Measurements from ENCODE around the gene PLEKHH3. TPM values are rescaled to one million over a fixed set of nuclear protein-coding genes. Genes with fewer than 3 reads are reported as not detected.
"Not testable (repeated sequence)": the region's sequence is repeated elsewhere in the genome, so short reads cannot be mapped to it uniquely, and the experiment has no call there.

Gene PLEKHH3
- total RNA-seq, 1 donor from 2014 or later = 11.3 TPM

DNA sequence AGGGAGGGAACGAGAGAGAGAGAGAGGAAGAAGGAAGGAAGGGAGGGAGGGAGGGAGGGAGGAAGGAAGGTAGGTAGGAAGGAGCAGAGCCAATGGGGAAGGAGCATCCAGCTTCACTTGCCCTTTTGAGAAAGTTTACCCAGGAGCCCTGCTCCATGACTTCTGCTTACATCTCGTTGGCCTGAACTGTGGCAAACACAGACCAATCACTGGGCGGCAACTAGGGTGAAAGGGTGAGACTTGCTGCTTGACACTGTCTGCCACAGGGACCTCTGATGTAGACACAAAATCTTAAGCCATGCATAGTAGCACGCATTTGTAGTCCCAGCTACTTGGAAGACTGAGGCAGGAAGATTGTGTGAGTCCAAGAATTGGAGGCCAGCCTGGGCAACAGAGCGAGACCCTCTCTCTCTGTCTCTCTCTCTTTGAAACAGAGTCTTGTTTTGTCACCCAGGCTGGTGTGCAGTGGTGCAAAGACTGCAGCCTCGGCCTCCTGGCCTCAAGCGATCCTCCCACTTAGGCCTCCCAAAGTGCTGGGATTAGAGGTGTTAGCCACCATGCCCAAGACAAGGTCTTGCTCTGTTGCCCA is 37.2 kb downstream of the PLEKHH3 start:
- DNase-seq (ENCODE audit: low spot score) = no peak

DNA sequence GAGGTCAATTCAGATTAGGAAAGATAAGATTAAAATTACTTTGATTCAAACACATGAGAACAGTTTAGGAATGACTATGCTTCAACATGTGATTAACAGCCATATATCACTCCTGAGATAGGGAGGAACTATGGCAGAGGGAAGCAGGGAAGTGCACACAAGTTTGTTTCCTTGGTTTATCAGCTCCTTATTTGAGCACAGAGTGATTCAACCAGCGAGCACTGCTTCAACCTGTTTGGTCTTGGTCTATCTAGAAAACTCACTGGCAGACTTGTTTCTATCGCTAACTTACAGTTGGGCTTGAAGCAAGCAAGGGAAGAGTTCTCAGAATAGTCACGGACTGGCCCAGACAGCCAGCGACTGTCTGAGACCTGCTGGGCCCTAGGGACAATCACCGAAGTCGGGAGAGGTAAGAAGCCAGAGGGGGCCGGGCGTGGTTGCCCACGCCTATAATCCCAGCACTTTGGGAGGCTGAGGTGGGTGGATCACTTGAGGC is 43.8 kb downstream of the PLEKHH3 start:
- DNase-seq (ENCODE audit: low spot score) = no peak

DNA sequence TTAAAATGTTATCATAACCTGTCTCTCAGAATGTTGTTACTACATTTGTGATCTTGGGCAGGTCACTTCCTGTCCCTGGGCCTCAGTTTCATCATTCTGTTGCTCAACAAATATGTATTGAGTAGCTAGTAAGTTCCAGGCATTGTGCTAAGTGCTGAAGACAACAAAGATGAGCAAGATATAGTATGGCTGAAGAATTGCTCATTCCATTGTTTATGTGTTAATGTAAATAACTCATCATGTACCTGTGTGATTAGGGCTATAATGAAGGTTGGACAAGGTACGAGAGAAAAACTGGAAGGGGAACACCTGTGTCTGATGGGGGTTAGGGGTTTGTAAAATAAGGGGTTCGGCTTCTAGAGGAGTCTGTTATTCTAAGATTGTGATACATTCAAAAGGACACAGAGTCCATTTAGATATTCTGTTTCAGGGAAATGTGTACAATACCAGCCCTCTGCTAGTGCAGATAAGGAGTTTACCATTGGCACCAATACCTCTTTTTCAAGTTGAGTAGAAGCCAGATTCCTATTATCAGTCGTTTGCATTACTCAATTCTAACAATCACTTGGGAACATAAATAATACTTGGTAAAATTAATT is 47.3 kb downstream of the PLEKHH3 start:
- no peak for DNase-seq (ENCODE audit: low spot score)

DNA sequence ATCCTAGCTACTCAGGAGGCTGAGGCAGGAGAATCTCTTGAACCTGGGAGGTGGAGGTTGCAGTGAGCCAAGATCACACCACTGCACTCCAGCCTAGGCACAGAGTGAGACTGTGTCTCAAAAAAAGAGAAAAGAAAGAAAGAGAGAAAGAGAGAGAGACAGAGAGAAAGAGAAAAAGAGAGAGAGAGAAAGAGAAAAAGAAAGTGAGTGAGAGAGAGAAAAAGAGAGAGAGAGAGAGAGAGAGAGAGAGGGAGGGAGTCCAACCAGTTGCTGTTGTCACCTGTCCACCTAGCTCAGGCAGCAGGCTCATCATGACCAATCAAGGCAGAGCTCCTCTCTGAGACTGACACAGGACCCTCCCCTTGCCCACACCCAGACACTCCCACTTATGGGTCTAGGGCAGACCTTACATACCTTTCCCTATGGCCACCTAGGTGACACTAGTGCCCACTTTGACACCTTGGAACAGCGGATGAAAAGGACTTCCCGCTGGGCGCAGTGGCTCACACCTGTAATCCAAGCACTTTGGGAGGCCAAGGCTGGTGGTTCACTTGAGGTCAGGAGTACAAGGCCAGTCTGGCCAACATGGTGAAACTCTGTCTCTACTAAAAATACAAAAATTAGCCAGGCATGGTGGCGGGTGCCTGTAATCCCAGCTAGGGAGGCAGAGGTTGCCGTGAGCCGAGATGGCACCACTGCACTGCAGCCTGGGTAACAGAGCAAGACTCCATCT is 49.6 kb downstream of the PLEKHH3 start:
- not testable (repeated sequence) for DNase-seq (ENCODE audit: low spot score)

DNA sequence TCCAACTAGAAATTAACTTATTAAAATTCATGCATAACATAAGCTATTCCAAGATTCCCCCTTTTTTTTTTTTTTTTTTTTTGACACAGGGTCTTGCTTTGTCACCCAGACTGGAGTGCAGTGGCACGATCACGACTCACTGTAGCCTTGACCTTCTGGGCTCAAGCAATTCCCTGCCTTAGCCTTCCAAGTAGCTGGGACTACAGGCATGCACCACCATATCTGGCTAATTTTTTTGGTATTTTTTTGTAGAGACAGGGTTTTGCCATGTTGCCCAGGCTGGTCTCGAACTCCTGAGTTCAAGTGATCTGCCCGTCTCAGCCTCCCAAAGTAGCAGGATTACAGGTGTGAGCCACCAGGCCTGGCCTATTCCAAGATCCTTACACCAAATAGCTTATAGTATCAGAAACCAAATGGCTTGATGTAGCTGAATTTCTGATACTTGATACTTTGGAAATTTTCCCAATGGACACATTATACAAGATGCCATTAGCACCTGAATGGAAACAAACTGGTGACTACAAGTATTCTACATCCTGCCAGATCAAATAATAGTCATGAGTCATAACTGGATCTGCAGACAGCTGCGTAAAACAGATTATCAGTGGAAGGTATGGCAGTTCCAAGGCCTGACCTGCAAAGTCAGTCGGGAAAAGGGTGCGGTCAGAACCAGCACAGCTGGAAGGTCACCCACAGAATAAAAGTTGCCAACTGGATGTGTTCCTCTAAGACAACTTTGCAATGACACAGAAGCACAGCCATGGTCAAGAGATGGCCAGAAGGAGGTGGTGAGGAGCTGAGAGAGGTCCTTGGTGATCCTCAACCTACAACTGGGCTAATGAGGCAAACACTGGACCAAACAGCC is 52.8 kb downstream of the PLEKHH3 start:
- no peak for DNase-seq (ENCODE audit: low spot score)

DNA sequence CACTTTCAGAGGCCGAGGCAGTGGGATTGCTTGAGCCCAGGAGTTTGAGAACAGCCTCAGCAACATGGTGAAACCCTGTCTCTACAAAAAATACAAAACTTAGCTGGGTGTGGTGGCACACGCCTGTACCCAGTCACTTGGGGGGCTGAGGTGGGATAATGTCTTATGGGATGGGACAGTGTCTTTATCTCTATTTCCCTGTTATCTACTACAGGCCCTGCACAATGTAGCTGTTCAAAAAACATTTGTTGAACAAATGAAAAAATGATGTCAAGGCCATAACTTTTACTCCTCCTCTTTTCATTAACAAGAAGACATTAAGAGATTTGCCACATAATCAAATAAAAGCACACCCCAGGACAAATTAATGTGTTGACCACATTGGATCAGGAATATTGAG is 53.5 kb downstream of the PLEKHH3 start:
- no peak for DNase-seq (ENCODE audit: low spot score)

GRCh38 chr17:42621987-42622386 is 54.8 kb downstream of the PLEKHH3 start:
- not testable (repeated sequence) for DNase-seq (ENCODE audit: low spot score)

GRCh38 chr17:42618442-42619150 is 58.2 kb downstream of the PLEKHH3 start:
- no peak for DNase-seq (ENCODE audit: low spot score)

DNA sequence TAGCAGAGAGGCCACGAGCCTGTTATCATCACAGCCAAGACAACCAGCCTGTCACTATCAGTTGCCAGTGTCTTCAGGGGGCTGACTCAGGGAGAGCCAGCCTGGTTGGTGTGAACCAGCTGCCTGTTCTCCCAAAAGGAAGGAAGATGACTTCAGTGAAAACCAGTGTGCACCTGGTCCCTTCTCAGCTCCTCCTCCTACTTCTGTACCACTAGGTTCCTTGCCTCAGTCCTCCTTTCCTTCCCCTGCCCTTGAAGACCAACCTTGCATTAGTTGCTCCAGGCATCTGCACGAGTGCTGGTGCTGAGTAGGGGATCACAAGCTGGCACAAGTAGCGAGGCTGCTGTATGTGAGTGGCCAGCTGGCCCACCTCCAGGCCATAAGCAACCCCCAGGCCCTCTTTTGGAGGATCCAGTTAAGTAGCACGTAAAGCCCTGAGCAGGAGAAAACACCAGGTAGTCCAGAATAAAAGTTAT is 58.8 kb downstream of the PLEKHH3 start:
- no peak for DNase-seq (ENCODE audit: low spot score)

Other genes starting within 250 kb of the PLEKHH3 start
- gene ATP6V0A1, start 218.1 kb downstream of the PLEKHH3 start, total RNA-seq (ENCODE audit: insufficient read depth, low replicate concordance) = 55.9 TPM
- 26.2 TPM for gene NAGLU, start 140.8 kb downstream of the PLEKHH3 start, total RNA-seq (ENCODE audit: insufficient read depth, low replicate concordance)
- 3.9 TPM for gene HSD17B1, start 124.1 kb downstream of the PLEKHH3 start, total RNA-seq (ENCODE audit: insufficient read depth, low replicate concordance)
- 8.2 TPM for gene COASY, start 114.8 kb downstream of the PLEKHH3 start, total RNA-seq (ENCODE audit: insufficient read depth, low replicate concordance)
- 22.6 TPM for gene MLX, start 109.9 kb downstream of the PLEKHH3 start, total RNA-seq (ENCODE audit: insufficient read depth, low replicate concordance)
- 1.2 TPM for gene PSMC3IP, start 99.3 kb downstream of the PLEKHH3 start, total RNA-seq (ENCODE audit: insufficient read depth, low replicate concordance)
- 62.4 TPM for gene RETREG3, start 67.6 kb downstream of the PLEKHH3 start, total RNA-seq (ENCODE audit: insufficient read depth, low replicate concordance)
- 23.8 TPM for gene TUBG1, start 67.3 kb downstream of the PLEKHH3 start, total RNA-seq (ENCODE audit: insufficient read depth, low replicate concordance)
- gene TUBG2, start 17.7 kb downstream of the PLEKHH3 start, total RNA-seq (ENCODE audit: insufficient read depth, low replicate concordance) = 21.4 TPM
- 6.5 TPM for gene CCR10, start 4.8 kb upstream of the PLEKHH3 start, total RNA-seq (ENCODE audit: insufficient read depth, low replicate concordance)
- 5.1 TPM for gene CNTNAP1, start 5.5 kb upstream of the PLEKHH3 start, total RNA-seq (ENCODE audit: insufficient read depth, low replicate concordance)
- gene EZH1, start 68.0 kb upstream of the PLEKHH3 start, total RNA-seq (ENCODE audit: insufficient read depth, low replicate concordance) = 43.6 TPM
- 0.96 TPM for gene RAMP2, start 84.2 kb upstream of the PLEKHH3 start, total RNA-seq (ENCODE audit: insufficient read depth, low replicate concordance)
- 33.2 TPM for gene VPS25, start 96.5 kb upstream of the PLEKHH3 start, total RNA-seq (ENCODE audit: insufficient read depth, low replicate concordance)
- not detected for gene WNK4, start 103.6 kb upstream of the PLEKHH3 start, total RNA-seq (ENCODE audit: insufficient read depth, low replicate concordance)
- 47.2 TPM for gene COA3, start 121.7 kb upstream of the PLEKHH3 start, total RNA-seq (ENCODE audit: insufficient read depth, low replicate concordance)
- 0.96 TPM for gene CNTD1, start 121.9 kb upstream of the PLEKHH3 start, total RNA-seq (ENCODE audit: insufficient read depth, low replicate concordance)
- 142 TPM for gene BECN1, start 147.3 kb upstream of the PLEKHH3 start, total RNA-seq (ENCODE audit: insufficient read depth, low replicate concordance)
- 22.6 TPM for gene PSME3, start 156.4 kb upstream of the PLEKHH3 start, total RNA-seq (ENCODE audit: insufficient read depth, low replicate concordance)
- 1.4 TPM for gene AOC2, start 167.6 kb upstream of the PLEKHH3 start, total RNA-seq (ENCODE audit: insufficient read depth, low replicate concordance)
- gene AOC3, start 174.2 kb upstream of the PLEKHH3 start, total RNA-seq (ENCODE audit: insufficient read depth, low replicate concordance) = 89.1 TPM
- not detected for gene G6PC1, start 223.8 kb upstream of the PLEKHH3 start, total RNA-seq (ENCODE audit: insufficient read depth, low replicate concordance)